RWPE1 (cell line): ENCODE results near the gene FRAS1.
"Not testable (repeated sequence)": the region's sequence is repeated elsewhere in the genome, so short reads cannot be mapped to it uniquely, and the experiment has no call there.

Experiments
- CTCF ChIA-PET: fragments of 350-600 bp; sonication (Branson Sonifier 250); formaldehyde crosslinking; extraction: SDS; loops from one replicate; lab custom pipeline; 2021; lab: Yijun Ruan, JAX
- POLR2A ChIA-PET: fragments of 400-600 bp; formaldehyde crosslinking; extraction: SDS; loops from one replicate; lab custom pipeline; 2020; ENCODE audit warnings: antibody characterized with exemption; ENCODE audit not compliant: low non-redundant PET; lab: Yijun Ruan, JAX
- DNase-seq: peaks from one replicate; pipeline ENCODE4 v3.0.0; 2012; ENCODE audit warnings: low spot score
- H3K27ac ChIP-seq: fragments of 450-650 bp; 2 replicates; pipeline ENCODE4 v1.5.1; 2017
- TF ChIP-seq, protein P1 (sequence below): fragments of 450-650 bp; conservative IDR thresholded peaks from 2 replicates; pipeline ENCODE4 v1.5.1; 2017; ENCODE audit warnings: low read depth, mild to moderate bottlenecking

Gene FRAS1

DNA sequence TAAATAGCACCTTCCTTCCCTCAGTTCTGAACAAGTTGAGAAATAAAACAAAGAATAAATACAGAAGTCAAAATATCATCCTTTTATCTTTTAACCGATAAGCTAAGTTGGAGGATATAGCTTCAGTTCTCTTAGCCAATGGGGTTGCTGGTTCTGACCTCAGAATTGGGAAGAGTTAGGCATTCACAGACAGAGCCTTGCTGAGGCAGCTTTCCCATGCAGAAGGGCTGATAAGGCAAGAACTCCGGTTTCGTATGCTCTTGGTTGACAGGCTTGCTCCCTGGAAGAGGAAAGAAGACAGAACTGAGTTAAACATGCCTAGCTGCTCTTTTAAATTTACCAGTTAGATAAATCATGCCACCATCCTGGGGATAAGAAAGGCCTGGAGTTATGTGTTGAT lies 17.6 kb downstream of the FRAS1 start:
- no peak for DNase-seq
- ChIA-PET CTCF (no interaction called here), POLR2A (no interaction called here)
- TF ChIP-seq, protein P1, sequence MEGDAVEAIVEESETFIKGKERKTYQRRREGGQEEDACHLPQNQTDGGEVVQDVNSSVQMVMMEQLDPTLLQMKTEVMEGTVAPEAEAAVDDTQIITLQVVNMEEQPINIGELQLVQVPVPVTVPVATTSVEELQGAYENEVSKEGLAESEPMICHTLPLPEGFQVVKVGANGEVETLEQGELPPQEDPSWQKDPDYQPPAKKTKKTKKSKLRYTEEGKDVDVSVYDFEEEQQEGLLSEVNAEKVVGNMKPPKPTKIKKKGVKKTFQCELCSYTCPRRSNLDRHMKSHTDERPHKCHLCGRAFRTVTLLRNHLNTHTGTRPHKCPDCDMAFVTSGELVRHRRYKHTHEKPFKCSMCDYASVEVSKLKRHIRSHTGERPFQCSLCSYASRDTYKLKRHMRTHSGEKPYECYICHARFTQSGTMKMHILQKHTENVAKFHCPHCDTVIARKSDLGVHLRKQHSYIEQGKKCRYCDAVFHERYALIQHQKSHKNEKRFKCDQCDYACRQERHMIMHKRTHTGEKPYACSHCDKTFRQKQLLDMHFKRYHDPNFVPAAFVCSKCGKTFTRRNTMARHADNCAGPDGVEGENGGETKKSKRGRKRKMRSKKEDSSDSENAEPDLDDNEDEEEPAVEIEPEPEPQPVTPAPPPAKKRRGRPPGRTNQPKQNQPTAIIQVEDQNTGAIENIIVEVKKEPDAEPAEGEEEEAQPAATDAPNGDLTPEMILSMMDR, result no peak
- no peak overlapping the region for H3K27ac ChIP-seq

DNA sequence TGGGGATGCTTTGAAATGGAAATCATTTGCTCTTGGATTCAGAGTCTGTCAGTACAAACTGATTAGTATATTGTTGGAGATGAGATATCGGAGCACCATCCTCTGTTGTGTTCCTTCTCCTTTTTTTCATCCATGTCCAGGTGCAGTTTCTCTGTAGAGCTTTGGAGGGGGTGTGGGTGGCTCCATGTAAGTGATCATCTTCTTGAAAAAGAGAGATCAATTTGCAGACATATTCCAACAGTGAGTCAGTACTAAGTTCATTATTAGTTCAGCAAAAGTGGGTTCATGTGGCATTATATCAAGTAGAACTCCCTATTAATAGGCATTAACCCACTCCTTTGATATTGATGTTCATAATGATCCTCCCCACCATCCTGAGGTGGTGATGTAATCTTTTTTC lies 18.9 kb downstream of the FRAS1 start:
- H3K27ac ChIP-seq, result no peak overlapping the region
- ChIA-PET POLR2A (no interaction called here), CTCF (no interaction called here)
- DNase-seq, result no peak
- TF ChIP-seq, protein P1, result no peak

DNA sequence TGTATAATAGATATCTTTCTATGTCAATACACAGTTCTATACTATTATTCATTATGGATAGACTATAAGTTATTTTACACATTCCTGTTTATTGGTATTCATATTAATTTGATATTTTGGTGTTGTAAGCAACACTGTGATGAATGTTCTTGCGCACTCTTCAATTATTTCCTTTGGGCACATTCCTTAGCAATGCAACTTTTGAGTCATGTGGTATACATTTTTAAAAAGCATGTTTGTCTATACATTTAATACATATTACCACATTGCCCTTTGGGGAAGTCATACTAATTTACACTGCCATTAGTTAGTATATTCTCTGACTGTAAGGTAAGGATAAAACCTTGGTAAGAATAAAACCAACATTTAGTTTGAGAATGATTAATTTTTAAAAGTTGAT lies 21.0 kb downstream of the FRAS1 start:
- TF ChIP-seq, protein P1, result no peak
- H3K27ac ChIP-seq, result no peak overlapping the region
- ChIA-PET POLR2A (no interaction called here), CTCF (no interaction called here)
- no peak for DNase-seq

DNA sequence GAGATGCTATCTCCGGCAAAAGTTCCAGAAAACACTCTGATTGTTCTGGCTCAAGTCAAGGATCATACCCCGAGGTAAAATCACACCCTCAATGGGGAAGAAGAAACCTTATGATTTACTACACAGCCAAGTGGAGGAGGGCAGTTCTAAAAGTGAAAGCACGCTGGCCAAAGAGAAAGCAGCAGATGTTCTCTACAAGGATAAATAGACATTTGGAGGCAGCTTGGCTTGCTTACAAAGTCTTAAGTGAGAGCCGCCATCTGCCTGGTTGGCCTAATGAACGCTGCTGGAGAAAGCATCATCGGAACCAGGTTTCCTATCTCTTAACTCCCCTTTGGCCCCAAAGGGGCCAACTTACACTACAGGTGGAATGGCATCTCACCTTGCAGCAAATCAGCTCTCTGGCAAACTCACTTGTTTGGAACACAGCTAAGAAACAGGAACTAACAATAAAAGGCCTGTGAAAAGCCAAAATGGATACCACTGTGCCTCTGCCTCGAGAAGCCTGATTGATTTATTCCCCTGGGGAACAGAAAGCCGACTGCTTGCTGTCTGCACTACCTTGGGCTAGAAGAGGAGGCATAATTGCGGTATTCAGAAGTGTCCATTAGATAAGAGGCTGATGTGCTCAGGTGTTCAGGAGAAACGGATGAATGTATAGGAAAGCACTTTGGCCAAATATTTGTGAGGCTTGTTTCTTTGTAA lies 22.8 kb downstream of the FRAS1 start:
- ChIA-PET POLR2A (no interaction called here), CTCF (no interaction called here)
- H3K27ac ChIP-seq, result no peak overlapping the region
- DNase-seq, result no peak
- TF ChIP-seq, protein P1, result no peak

DNA sequence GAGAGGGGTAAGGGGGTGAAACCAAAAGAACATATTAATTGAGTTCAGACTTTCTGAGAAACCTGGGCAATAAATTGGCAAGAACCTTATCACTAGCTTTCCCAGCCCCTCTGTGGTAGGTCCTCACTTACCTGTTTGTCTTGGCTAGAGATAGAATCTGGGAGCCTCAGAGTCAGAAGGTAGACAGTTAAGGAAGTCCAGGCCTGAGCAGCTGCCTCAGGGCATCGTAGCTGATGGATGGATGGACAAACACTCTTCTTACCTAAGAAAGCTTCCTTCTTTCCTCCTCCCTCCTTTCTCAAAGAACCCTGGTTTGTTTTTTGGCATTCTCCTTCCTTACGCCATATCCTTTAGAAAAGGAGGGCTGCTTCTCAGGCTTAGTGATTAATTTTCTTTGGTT lies 24.4 kb downstream of the FRAS1 start:
- ChIA-PET CTCF (no interaction called here), POLR2A (no interaction called here)
- TF ChIP-seq, protein P1, result no peak
- H3K27ac ChIP-seq, result no peak overlapping the region
- no peak for DNase-seq

DNA sequence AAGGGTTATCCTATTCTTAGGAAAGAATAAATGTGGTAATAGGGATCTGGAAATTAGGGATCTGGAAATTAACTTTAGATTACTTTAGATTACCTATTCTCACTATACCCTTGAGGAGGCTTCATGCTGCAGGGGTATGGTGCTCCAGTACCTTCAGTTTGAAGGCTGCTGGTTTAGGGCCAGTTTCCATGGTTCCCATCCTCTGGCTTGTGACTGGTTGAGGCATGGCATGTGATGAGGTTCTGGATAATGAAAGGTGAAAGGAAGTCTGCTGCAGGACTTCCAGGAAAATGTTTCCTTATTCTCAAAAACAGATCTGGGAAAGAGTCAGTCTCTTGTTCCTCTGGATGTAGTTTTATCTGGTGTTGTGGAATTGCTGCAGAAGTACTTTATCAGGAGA lies 25.9 kb downstream of the FRAS1 start:
- TF ChIP-seq, protein P1, result no peak
- DNase-seq, result no peak
- ChIA-PET CTCF (no interaction called here), POLR2A (no interaction called here)
- H3K27ac ChIP-seq, result no peak overlapping the region

DNA sequence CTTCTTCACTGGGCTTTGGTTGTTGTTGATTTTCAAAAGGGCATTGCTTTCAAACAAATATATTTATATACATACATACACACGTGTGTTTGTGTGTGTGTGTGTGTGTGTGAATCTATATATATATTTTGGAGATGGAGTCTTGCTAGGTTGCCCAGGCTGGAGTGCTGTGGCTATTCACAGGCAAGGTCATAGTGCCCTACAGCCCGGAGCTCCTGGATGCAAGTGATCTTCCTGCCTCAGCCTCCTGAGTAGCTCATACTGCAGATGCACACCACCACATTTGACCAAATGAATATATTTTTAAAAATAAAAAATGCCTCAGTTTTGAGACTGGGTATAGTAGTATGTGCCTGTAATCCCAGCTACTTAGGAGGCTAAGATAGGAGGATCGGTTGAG lies 34.4 kb downstream of the FRAS1 start:
- no peak overlapping the region for H3K27ac ChIP-seq

DNA sequence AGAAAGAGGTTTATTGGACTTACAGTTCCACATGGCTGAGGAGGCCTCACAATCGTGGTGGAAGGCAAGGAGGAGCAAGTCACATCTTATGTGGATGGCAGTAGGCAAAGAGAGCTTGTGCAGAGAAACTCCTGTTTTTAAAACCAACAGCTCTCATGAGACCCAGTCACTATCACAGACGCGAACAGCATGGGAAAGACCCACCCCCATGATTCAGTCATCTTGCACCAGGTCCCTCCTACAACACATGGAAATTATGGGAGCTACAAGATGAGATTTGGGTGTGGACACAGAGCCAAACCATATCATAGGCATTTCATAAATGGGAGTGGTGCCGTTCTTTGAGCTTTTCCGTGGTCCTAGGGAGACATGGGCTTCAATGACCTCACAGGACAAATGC lies 35.2 kb downstream of the FRAS1 start:
- DNase-seq, H3K27ac ChIP-seq, POLR2A ChIA-PET: not testable (repeated sequence)
- CTCF ChIA-PET, result interaction anchor here (0.5 to 0.6 kb wide), 3 partner anchors 35 to 1309 kb away, joined by 4 to 5 read pairs (median 5); partner anchors contain the start of gene FRAS1

More for the DNA sequence above, 34.4 kb downstream of the FRAS1 start:
- TF ChIP-seq, protein P1, result no peak
- CTCF ChIA-PET, result interaction anchor here (0.6 kb wide), 2 partner anchors 15 to 19 kb away, joined by 3 read pairs; no protein-coding TSS in a partner anchor
- POLR2A ChIA-PET, result no interaction called here
- no peak for DNase-seq
